Measurements from ENCODE around the gene MYH3. TPM values are rescaled to one million over a fixed set of nuclear protein-coding genes. Genes with fewer than 3 reads are reported as not detected.
"Not testable (repeated sequence)": the region's sequence is repeated elsewhere in the genome, so short reads cannot be mapped to it uniquely, and the experiment has no call there.

MYH3 gene
- total RNA-seq, 1 experiment from 2014 or later: 2.9 TPM

DNA sequence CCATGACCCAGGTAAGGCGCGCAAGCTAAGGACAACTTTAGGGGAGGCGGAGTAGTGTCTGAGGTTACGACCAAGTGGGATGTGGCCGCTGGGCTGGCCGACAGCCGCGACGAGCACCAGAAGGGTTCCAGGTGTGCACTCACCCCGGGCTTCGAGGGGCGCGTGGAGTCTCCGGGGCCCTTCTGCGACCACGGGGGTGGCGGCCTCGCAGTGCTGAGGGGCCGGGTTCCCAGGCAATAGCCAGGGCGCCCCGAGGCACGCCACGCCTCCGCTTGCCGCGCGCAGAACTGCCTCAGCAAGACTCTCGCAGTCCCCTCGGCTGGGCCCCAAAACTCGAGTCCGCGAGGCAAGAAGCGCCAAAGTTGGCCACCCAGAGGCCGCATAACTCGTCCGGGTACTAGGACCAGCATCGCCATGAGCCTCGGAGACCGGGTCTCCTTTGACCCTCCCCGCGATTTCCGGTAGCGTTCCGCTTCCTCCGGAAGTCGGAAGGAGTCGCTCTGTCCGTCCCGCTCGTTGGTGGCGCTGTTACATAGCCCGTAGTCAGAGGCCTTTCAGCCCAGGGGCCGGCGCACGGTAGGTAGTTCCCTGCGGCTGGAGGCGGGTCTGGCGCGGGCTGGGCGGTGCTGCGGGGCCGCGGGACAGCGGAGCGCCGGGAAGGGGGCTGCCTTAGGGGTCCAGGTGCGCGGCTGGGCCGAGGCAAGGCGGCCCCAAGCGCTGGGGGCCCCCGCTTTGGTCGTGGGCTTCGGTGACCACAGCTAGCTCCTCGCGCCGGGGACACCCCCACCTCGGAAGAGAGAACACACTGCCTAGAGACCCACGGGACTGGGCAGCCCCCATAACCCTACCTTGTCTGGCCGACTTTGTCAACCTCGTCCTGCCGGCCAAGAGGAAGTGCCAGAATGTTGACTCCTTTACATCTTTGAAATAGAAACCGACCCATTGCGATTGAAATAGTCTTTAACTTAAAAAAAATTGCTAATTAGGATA lies 40.3 kb upstream of the MYH3 start, which contains the start of the genes ADPRM and SCO1:
Gene ADPRM, plus strand, starts transcription at position 503 of the 990 bp plus-strand sequence. CDS start 7,333 bp downstream, outside the sequence.
Gene SCO1, minus strand, starts transcription at position 442 of the 990 bp plus-strand sequence. Its CDS starts 26 bp downstream, at position 416.
- H3K27ac Mint-ChIP-seq: peak within 1 kb of the TSS; percentile 91 to 97 (median 92)
- no peak within 1 kb of the TSS for H3K56ac ChIP-seq (ENCODE audit: insufficient read length, low read depth, low read length)
- peaks cover 14% of the 10 kb centered on the region; the same call in 1 of the 2 replicates for H3K79me2 ChIP-seq (ENCODE audit: insufficient read depth, low read length)
- H2BK120ac ChIP-seq (ENCODE audit: low read depth, low read length, poor library complexity, severe bottlenecking): no peak within 1 kb of the TSS
- peak within 1 kb of the TSS; percentile 6 for H2AFZ ChIP-seq (ENCODE audit: low read length)
- DNase-seq: peak; percentile 98
- H2BK12ac ChIP-seq (ENCODE audit: insufficient read length, low read depth, low read length): no peak within 1 kb of the TSS
- peaks cover 23 to 33% (median 29%) of the 10 kb centered on the region in 3 experiments; a peak in 6 of 7 replicates for H3K36me3 Mint-ChIP-seq (ENCODE audit: insufficient read depth in 1 of 3, low read depth in 3 of 3)
- no peaks in the 10 kb centered on the region for H3K27me3 Mint-ChIP-seq (ENCODE audit: low read depth)
- peaks cover 16 to 19% of the 10 kb centered on the region in 2 experiments for H3K4me1 Mint-ChIP-seq
- H2BK5ac ChIP-seq (ENCODE audit: insufficient read length, low read length): no peak within 1 kb of the TSS
- H3K9me3 Mint-ChIP-seq: no peaks in the 10 kb centered on the region
- WGBS (ENCODE audit: extremely low coverage, insufficient read length, low lambda C conversion rate): no CpG with 5 or more reads among the region's 84 CpGs
- no peak within 1 kb of the TSS for H4K8ac ChIP-seq (replicated peaks; ENCODE audit: insufficient read length, low read depth, low read length)
- H4K91ac ChIP-seq (ENCODE audit: insufficient read length, low read depth, low read length): no peak within 1 kb of the TSS
- TF ChIP-seq, protein P1, sequence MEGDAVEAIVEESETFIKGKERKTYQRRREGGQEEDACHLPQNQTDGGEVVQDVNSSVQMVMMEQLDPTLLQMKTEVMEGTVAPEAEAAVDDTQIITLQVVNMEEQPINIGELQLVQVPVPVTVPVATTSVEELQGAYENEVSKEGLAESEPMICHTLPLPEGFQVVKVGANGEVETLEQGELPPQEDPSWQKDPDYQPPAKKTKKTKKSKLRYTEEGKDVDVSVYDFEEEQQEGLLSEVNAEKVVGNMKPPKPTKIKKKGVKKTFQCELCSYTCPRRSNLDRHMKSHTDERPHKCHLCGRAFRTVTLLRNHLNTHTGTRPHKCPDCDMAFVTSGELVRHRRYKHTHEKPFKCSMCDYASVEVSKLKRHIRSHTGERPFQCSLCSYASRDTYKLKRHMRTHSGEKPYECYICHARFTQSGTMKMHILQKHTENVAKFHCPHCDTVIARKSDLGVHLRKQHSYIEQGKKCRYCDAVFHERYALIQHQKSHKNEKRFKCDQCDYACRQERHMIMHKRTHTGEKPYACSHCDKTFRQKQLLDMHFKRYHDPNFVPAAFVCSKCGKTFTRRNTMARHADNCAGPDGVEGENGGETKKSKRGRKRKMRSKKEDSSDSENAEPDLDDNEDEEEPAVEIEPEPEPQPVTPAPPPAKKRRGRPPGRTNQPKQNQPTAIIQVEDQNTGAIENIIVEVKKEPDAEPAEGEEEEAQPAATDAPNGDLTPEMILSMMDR (conservative IDR thresholded peaks at IDR 0.05): peak; percentile 53; the same call in 2 of the 3 replicates
- peak within 1 kb of the TSS; percentile 77 for H3K9ac ChIP-seq (ENCODE audit: extremely low read depth, insufficient read length, low read length)
- H3K4me3 Mint-ChIP-seq: peak within 1 kb of the TSS; percentile 81 to 97
- no peaks in the 10 kb centered on the region for H4K20me1 ChIP-seq (ENCODE audit: control insufficient read depth, insufficient read depth, insufficient read length)
- H3K4me2 ChIP-seq (ENCODE audit: insufficient read depth, insufficient read length, low read length): peak within 1 kb of the TSS; percentile 97
- no peak within 1 kb of the TSS for H3T11ph ChIP-seq (ENCODE audit: low read length)
- H3K4me1 ChIP-seq (ENCODE audit: insufficient read depth, low read length): no peaks in the 10 kb centered on the region
- peaks cover 3% of the 10 kb centered on the region for H3K79me1 ChIP-seq (ENCODE audit: insufficient read depth, low read depth, low read length, poor library complexity, severe bottlenecking)
- H3K23me2 ChIP-seq (ENCODE audit: insufficient read length, low read depth, low read length, poor library complexity, severe bottlenecking): peaks cover 5% of the 10 kb centered on the region
- H3K4ac ChIP-seq (ENCODE audit: low read depth, low read length): no peak within 1 kb of the TSS
- peak within 1 kb of the TSS; percentile 74 for H3K27ac ChIP-seq (ENCODE audit: insufficient read length, low read depth, low read length)
- peak within 1 kb of the TSS; percentile 84 for H3K18ac ChIP-seq (ENCODE audit: insufficient read length, low read depth, low read length)
- no peaks in the 10 kb centered on the region for H3K9me3 ChIP-seq (ENCODE audit: control insufficient read depth, low read depth, low read length)
- peak within 1 kb of the TSS; percentile 91 for H3K14ac ChIP-seq (ENCODE audit: insufficient read depth, low read length)
- no peaks in the 10 kb centered on the region for H3K27me3 ChIP-seq (ENCODE audit: insufficient read depth, low read length)
- H3K23ac ChIP-seq (ENCODE audit: insufficient read length, low read depth, low read length): no peak within 1 kb of the TSS
- H2BK15ac ChIP-seq (ENCODE audit: low read depth, low read length): no peak within 1 kb of the TSS
- H2BK20ac ChIP-seq (ENCODE audit: low read depth, low read length, poor library complexity, severe bottlenecking): no peak within 1 kb of the TSS
- no peak within 1 kb of the TSS for H4K5ac ChIP-seq (ENCODE audit: insufficient read length, low read depth, low read length)
- no peak within 1 kb of the TSS for H2AK5ac ChIP-seq (ENCODE audit: insufficient read length, low read length)

DNA sequence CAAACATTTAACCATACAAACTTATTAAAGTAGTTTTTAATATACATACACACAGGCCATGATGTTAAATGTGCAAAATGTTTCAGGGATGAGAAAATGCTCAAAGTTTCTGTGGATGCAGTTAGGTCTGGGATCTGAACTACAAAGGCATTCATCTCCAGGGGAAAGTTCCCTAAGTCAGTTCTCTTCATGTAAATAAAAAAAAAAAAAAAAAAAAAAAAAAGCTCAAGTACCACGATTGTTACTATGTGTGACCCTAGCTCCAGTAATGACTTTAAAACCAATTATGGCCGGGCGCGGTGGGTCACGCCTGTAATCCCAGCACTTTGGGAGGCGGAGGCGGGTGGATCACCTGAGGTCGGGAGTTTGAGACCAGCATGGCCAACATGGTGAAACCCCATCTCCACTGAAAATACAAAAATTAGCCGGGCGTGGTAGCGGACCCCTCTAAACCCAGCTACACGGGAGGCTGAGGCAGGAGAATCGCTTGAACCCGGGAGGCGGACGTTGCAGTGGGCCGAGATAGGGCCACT lies 38.8 kb upstream of the MYH3 start:
- not testable (repeated sequence) for H4K8ac ChIP-seq (replicated peaks; ENCODE audit: insufficient read length, low read depth, low read length); H4K91ac ChIP-seq (ENCODE audit: insufficient read length, low read depth, low read length); H3K23ac ChIP-seq (ENCODE audit: insufficient read length, low read depth, low read length); H2BK120ac ChIP-seq (ENCODE audit: low read depth, low read length, poor library complexity, severe bottlenecking); H3K18ac ChIP-seq (ENCODE audit: insufficient read length, low read depth, low read length); H2BK15ac ChIP-seq (ENCODE audit: low read depth, low read length); H2AFZ ChIP-seq (ENCODE audit: low read length); H3K79me1 ChIP-seq (ENCODE audit: insufficient read depth, low read depth, low read length, poor library complexity, severe bottlenecking); H3K4ac ChIP-seq (ENCODE audit: low read depth, low read length); H2BK5ac ChIP-seq (ENCODE audit: insufficient read length, low read length); H3K27ac ChIP-seq (ENCODE audit: insufficient read length, low read depth, low read length); H2BK20ac ChIP-seq (ENCODE audit: low read depth, low read length, poor library complexity, severe bottlenecking); H3T11ph ChIP-seq (ENCODE audit: low read length); H3K14ac ChIP-seq (ENCODE audit: insufficient read depth, low read length); H3K9me3 ChIP-seq (ENCODE audit: control insufficient read depth, low read depth, low read length); H3K23me2 ChIP-seq (ENCODE audit: insufficient read length, low read depth, low read length, poor library complexity, severe bottlenecking); H4K20me1 ChIP-seq (ENCODE audit: control insufficient read depth, insufficient read depth, insufficient read length); H3K4me1 ChIP-seq (ENCODE audit: insufficient read depth, low read length); H3K27me3 Mint-ChIP-seq (ENCODE audit: low read depth); H3K27ac Mint-ChIP-seq; H2AK5ac ChIP-seq (ENCODE audit: insufficient read length, low read length); H3K9me3 Mint-ChIP-seq; H3K27me3 ChIP-seq (ENCODE audit: insufficient read depth, low read length); DNase-seq; H2BK12ac ChIP-seq (ENCODE audit: insufficient read length, low read depth, low read length); H3K56ac ChIP-seq (ENCODE audit: insufficient read length, low read depth, low read length); H4K5ac ChIP-seq (ENCODE audit: insufficient read length, low read depth, low read length)
- H3K9ac ChIP-seq (ENCODE audit: extremely low read depth, insufficient read length, low read length): peak overlapping the region; percentile 77
- Mint-ChIP-seq H3K4me1 (peaks cover 14 to 15% of the 10 kb centered on the region in 2 experiments), H3K4me3 (peak overlapping the region; percentile 81 to 97), H3K36me3 (ENCODE audit: insufficient read depth in 1 of 3, low read depth in 3 of 3) (peaks cover 30 to 48% (median 42%) of the 10 kb centered on the region in 3 experiments; a peak in 6 of 7 replicates)
- H3K4me2 ChIP-seq (ENCODE audit: insufficient read depth, insufficient read length, low read length): peak overlapping the region; percentile 72
- no CpG with 5 or more reads among the region's 17 CpGs for WGBS (ENCODE audit: extremely low coverage, insufficient read length, low lambda C conversion rate)
- peaks cover 15% of the 10 kb centered on the region; the same call in 1 of the 2 replicates for H3K79me2 ChIP-seq (ENCODE audit: insufficient read depth, low read length)

Data from H9 (cell line).